Endothelial cell of umbilical vein (primary cell): Measurements from ENCODE around the gene AMIGO2. TPM values are rescaled to one million over a fixed set of nuclear protein-coding genes. Genes with fewer than 3 reads are reported as not detected.

ENCODE experiments used
- BruUV-seq: library from RNA; stranded (reverse); fragments of 400-500 nt; replicated peaks from 2 replicates; lab custom pipeline; 2021; lab: Mats Ljungman, UMichigan
- CTCF ChIA-PET: fragments of 300-600, 350-600 bp; sonication (Branson Sonifier 250); formaldehyde crosslinking; loops from one replicate; lab custom pipeline; 2021; ENCODE audit warnings: antibody characterized with exemption, inconsistent platforms; lab: Charles Lee
- POLR2A ChIA-PET: fragments of 300-600, 350-600 bp; sonication (Branson Sonifier 250); formaldehyde crosslinking; loops from one replicate; lab custom pipeline; 2021; ENCODE audit warnings: antibody characterized with exemption, inconsistent platforms; lab: Charles Lee
- DNase-seq: peaks from one replicate; pipeline ENCODE4 v3.0.0-alpha.2; 2011; ENCODE audit warnings: low read depth, low spot score
- FAIRE-seq: peaks from 2 replicates; lab custom pipeline; 2011; peaks lifted over from hg19 to GRCh38; lab: Jason Lieb, UNC
- H2AFZ ChIP-seq: 2 replicates; pipeline ENCODE4 v1.6.0; 2012; ENCODE audit warnings: low read depth, low read length, control low read depth, inconsistent platforms
- H3K27ac ChIP-seq: 2 replicates; pipeline ENCODE4 v1.5.1; 2011; ENCODE audit warnings: low read depth, mild to moderate bottlenecking, control low read depth, low read length, moderate library complexity; ENCODE audit not compliant: insufficient read depth
- H3K27me3 ChIP-seq, 2 experiments: 2 replicates each; pipeline versions ENCODE4 v1.6.0 to v1.6.1; 2011; ENCODE audit warnings: low read length in 2 of 2, mixed read lengths in 1 of 2; ENCODE audit not compliant: control insufficient read depth in 2 of 2, insufficient read depth in 2 of 2
- H3K36me3 ChIP-seq, 2 experiments: 2 replicates in 1 of 2; 3 replicates in 1 of 2; pipeline ENCODE4 v1.5.1; 2011; ENCODE audit warnings: low read length in 2 of 2, mild to moderate bottlenecking in 1 of 2, moderate library complexity in 1 of 2; ENCODE audit not compliant: control insufficient read depth in 2 of 2, insufficient read depth in 2 of 2; ENCODE audit errors: extremely low read depth in 1 of 2
- H3K4me1 ChIP-seq: 3 replicates; pipeline ENCODE4 v1.5.1; 2011; ENCODE audit warnings: mild to moderate bottlenecking, low read length; ENCODE audit not compliant: control insufficient read depth, insufficient read depth; ENCODE audit errors: extremely low read depth
- H3K4me2 ChIP-seq: 2 replicates; pipeline ENCODE4 v1.6.1; 2011; ENCODE audit warnings: low read length, control low read depth, mixed read lengths; ENCODE audit not compliant: insufficient read depth
- H3K4me3 ChIP-seq, 3 experiments: fragments of 200-600 bp in 1 of 3; sonication (generic), shearing (Covaris generic) in 1 of 3; replicated peaks in 1 of 3; 2 replicates each; pipeline ENCODE4 v1.5.1; 2011 to 2016; ENCODE audit warnings: control low read depth in 3 of 3, low read length in 3 of 3, mild to moderate bottlenecking in 2 of 3, inconsistent platforms in 1 of 3, low read depth in 1 of 3, moderate library complexity in 1 of 3; ENCODE audit not compliant: insufficient read depth in 1 of 3
- H3K79me2 ChIP-seq: 2 replicates; pipeline ENCODE4 v1.6.0; 2012; ENCODE audit warnings: low read length, inconsistent platforms; ENCODE audit not compliant: control insufficient read depth, insufficient read depth
- H3K9ac ChIP-seq: replicated peaks from 2 replicates; pipeline ENCODE3; 2011; ENCODE audit warnings: low read length, control low read depth; ENCODE audit not compliant: insufficient read depth; ENCODE audit errors: extremely low read depth
- H3K9me1 ChIP-seq: replicated peaks from 3 replicates; pipeline ENCODE4 v1.6.0; 2011; ENCODE audit warnings: mild to moderate bottlenecking, low read length; ENCODE audit not compliant: control insufficient read depth, insufficient read depth; ENCODE audit errors: extremely low read depth
- H3K9me3 ChIP-seq: replicated peaks from 2 replicates; pipeline ENCODE4 v1.5.1; 2012; ENCODE audit warnings: low read length, inconsistent platforms; ENCODE audit not compliant: control insufficient read depth, insufficient read depth
- H4K20me1 ChIP-seq: replicated peaks from 2 replicates; pipeline ENCODE3; 2011; ENCODE audit warnings: mild to moderate bottlenecking, low read length; ENCODE audit not compliant: control insufficient read depth, insufficient read depth; ENCODE audit errors: extremely low read depth
- EZH2 ChIP-seq: IDR thresholded peaks from 2 replicates; pipeline ENCODE4 v1.6.1; 2012; ENCODE audit warnings: borderline replicate concordance, low read depth, mild to moderate bottlenecking, moderate library complexity, low read length, inconsistent platforms; ENCODE audit not compliant: severe bottlenecking
- FOS ChIP-seq: IDR thresholded peaks from 2 replicates; pipeline ENCODE4 v1.6.1; 2011; ENCODE audit warnings: mild to moderate bottlenecking, low read length, moderate library complexity, borderline replicate concordance; ENCODE audit not compliant: insufficient read depth
- GATA2 ChIP-seq: IDR thresholded peaks from 2 replicates; pipeline ENCODE4 v1.7.0; 2011; ENCODE audit warnings: low read depth, mild to moderate bottlenecking, moderate library complexity, mixed read lengths, low read length; ENCODE audit not compliant: insufficient read length, insufficient read depth
- JUN ChIP-seq: IDR thresholded peaks from 2 replicates; pipeline ENCODE4 v1.6.1; 2011; ENCODE audit warnings: borderline replicate concordance, low read depth; ENCODE audit not compliant: insufficient read length, insufficient read depth
- MYC ChIP-seq: IDR thresholded peaks from one replicate; pipeline ENCODE4 v1.6.1; 2011; ENCODE audit warnings: mild to moderate bottlenecking, low read depth, low read length
- POLR2A ChIP-seq: IDR thresholded peaks from 2 replicates; pipeline ENCODE4 v1.6.1; 2012; ENCODE audit warnings: low read depth, mild to moderate bottlenecking, control low read depth, low read length
- POLR2AphosphoS5 ChIP-seq: IDR thresholded peaks from 2 replicates; pipeline ENCODE4 v1.6.1; 2012; ENCODE audit warnings: low read depth, mild to moderate bottlenecking, control low read depth, low read length, moderate library complexity; ENCODE audit not compliant: insufficient read depth
- dilution Hi-C: fragments of 300-500 bp; cut with MboI; formaldehyde crosslinking; loops from one replicate; pipeline ENCODE4 v1.15.0; 2019; ENCODE audit warnings: low sequenced_read_pairs; ENCODE audit not compliant: extremely low pct_ligation_motif_present
- intact Hi-C: fragments of 100-400 bp; cut with micrococcal nuclease; formaldehyde crosslinking; loops from one replicate; pipeline ENCODE4 v1.10.0; 2022
- polyA plus RNA-seq, 4 experiments: library from polyadenylated mRNA; depleted of rRNA in 3 of 4; stranded (reverse) in 3 of 4; unstranded in 1 of 4; fragments of >200 nt; gene quantifications; 2 replicates each; pipeline versions ENCODE4 v1.2.1 to v1.2.3, GENCODE V29; 2011 to 2012; ENCODE audit warnings: missing spikeins in 1 of 4
- total RNA-seq: library from RNA; stranded (reverse); gene quantifications from 2 replicates; pipeline ENCODE4 v1.2.3, GENCODE V29; 2021
- TF ChIP-seq, protein P1 (sequence below), 2 donors: IDR thresholded peaks; 1 replicate in 1 of 2; 2 replicates in 1 of 2; pipeline ENCODE4 v1.5.1; 2011; ENCODE audit warnings: low read length in 2 of 2, mild to moderate bottlenecking in 2 of 2, moderate library complexity in 2 of 2, control low read depth in 1 of 2, inconsistent platforms in 1 of 2, low read depth in 1 of 2; ENCODE audit not compliant: insufficient read depth in 1 of 2; ENCODE audit errors: extremely low read depth in 1 of 2
- TF ChIP-seq, protein P2 (sequence below): IDR thresholded peaks from 2 replicates; pipeline ENCODE4 v1.6.1; 2011; ENCODE audit not compliant: insufficient read depth, insufficient read length

Gene AMIGO2
- total and polyA plus RNA-seq, 2 donors (not counting 3 experiments of a cell fraction or from before 2014, with no cell fraction given) = 5.4 to 7.5 TPM

DNA sequence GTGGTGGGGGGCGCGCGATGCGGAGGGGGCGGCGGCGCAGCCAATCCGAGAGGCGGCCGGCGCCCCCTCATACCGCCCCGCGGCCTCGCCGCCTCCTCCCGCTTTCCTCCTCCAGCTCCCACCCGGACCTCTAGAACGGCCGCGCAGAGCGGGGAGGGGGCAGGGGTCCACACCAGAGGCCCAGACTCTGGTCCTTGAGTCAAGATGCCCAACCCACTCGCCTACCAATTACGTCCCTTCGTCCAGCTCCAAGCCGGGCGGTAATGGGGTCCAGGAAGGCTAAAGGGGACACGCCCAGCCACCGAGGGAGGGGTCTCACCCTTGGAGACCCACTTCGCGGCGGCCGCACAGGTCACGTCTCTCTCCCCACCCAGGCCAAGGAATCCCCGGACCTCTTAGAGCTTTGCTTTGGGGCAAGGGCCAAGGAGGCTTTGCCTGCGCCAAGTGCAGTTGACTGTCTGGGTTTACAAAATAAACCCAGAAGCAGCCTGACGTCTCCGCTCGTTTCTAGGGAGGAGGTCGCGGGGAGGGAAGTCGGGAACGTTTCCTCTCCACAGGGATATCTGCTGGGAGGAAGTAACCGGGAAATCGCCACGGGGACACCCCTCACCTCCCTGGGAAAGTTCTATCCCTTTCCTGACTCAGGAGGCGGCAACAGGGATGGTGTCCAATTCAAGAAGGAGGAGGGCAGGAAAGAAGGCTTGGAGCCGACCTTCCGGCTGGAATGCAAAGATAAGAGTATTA lies 394 bp upstream of the AMIGO2 start:
- BruUV-seq = no TSS peak
- Histone ChIP-seq H2AFZ (peak overlapping the region; percentile 89), H3K4me1 (peaks cover 15% of the 10 kb centered on the region), H4K20me1 (no peaks in the 10 kb centered on the region), H3K9me1 (no peaks in the 10 kb centered on the region), H3K9ac (peak overlapping the region; percentile 92), H3K79me2 (no peaks in the 10 kb centered on the region), H3K27me3 (no peaks in the 10 kb centered on the region), H3K36me3 (no peaks in the 10 kb centered on the region), H3K27ac (peak overlapping the region; percentile 97), H3K9me3 (no peaks in the 10 kb centered on the region), H3K4me3 (peak overlapping the region; percentile 65 to 91 (median 78)), H3K4me2 (peak overlapping the region; percentile 74)
- ChIA-PET POLR2A (no interaction called here), CTCF (interaction anchor here (1.0 to 6.9 kb wide), 19 partner anchors 8 to 606 kb away, joined by 3 to 90 read pairs (median 4); no protein-coding TSS in a partner anchor)
- FAIRE-seq = no peak
- intact Hi-C loops (loop anchor here (1.0 to 5.0 kb wide), 4 partner anchors 8 to 813 kb away; partner anchors contain the start of gene SLC38A1), dilution Hi-C loops (no loop called here)
- TF ChIP-seq MYC (no peak), POLR2AphosphoS5 (peak; percentile 68), JUN (no peak), EZH2 (no peak), GATA2 (peak; percentile 83), FOS (no peak), POLR2A (no peak)
- TF ChIP-seq, protein P1, sequence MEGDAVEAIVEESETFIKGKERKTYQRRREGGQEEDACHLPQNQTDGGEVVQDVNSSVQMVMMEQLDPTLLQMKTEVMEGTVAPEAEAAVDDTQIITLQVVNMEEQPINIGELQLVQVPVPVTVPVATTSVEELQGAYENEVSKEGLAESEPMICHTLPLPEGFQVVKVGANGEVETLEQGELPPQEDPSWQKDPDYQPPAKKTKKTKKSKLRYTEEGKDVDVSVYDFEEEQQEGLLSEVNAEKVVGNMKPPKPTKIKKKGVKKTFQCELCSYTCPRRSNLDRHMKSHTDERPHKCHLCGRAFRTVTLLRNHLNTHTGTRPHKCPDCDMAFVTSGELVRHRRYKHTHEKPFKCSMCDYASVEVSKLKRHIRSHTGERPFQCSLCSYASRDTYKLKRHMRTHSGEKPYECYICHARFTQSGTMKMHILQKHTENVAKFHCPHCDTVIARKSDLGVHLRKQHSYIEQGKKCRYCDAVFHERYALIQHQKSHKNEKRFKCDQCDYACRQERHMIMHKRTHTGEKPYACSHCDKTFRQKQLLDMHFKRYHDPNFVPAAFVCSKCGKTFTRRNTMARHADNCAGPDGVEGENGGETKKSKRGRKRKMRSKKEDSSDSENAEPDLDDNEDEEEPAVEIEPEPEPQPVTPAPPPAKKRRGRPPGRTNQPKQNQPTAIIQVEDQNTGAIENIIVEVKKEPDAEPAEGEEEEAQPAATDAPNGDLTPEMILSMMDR (IDR thresholded peaks at IDR 0.05; ENCODE audit: extremely low read depth in 1 of 2, insufficient read depth in 1 of 2, low read depth in 1 of 2, low read length in 2 of 2) = no peak
- TF ChIP-seq, protein P2, sequence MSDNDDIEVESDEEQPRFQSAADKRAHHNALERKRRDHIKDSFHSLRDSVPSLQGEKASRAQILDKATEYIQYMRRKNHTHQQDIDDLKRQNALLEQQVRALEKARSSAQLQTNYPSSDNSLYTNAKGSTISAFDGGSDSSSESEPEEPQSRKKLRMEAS = no peak
- peak; percentile 91 for DNase-seq
